ENCODE data around the gene SAMHD1.
A peak's percentile ranks its signal among the peaks of the same experiment; 100 is the strongest.
"Not testable (repeated sequence)": the region's sequence is repeated elsewhere in the genome, so short reads cannot be mapped to it uniquely, and the experiment has no call there.

SAMHD1 gene

DNA sequence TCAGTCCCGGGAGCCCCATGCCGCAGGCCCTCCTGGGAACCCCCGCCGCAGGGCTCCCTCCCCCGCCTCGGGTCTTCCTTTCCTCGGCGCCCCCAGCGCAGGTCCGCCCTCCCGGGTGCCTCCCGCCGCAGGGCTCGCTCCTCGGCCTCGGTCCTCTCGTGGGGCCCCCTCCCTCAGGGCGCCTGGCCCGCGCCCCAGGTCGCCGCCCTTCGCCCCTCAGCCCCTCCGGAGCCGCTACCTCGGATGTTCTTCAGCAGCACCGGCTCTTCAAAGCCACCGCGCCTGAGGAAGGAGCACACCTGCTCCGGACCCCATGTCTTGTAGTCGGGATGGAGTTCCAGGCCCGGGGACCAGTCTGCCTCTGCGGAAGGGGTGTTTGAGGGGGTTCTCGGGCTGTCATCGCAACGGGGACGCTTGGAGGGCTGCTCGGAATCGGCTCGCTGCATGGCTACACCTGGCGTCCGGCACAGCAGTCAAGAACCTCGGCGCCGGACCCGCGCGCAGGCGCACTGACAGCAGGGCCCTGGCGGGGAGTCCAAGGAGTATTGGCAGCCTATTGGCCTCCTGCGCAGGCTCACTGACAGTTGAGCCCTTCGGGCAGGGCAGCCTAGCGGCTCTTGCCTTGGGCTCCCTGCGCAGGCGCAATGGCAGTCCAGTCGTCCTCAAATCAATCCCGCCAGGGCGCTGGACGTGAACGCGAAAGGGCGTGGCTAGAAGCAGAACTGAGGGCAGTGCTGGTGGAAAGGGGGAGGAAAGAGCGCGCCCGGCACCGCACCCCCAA lies at the start of gene SAMHD1:
SAMHD1 (minus strand) TSS at position 511 of the 781 bp plus-strand sequence; CDS start at position 446, 65 bp downstream.
- DNase-seq = peak; percentile 22 to 71

DNA sequence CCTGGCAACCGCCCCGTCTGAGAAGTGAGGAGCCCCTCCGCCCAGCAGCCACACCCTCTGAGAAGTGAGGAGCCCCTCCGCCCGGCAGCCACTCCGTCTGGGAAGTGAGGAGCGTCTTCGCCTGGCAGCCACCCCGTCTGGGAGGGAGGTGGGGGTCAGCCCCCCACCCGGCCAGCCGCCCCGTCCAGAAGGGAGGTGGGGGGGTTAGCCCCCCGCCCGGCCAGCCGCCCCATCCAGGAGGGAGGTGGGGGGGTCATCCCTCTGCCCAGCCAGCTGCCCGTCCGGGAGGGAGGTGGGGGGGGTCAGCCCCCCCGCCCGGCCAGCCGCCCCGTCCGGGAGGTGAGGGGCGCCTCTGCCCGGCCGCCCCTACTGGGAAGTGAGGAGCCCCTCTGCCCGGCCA lies 48.7 kb upstream of the SAMHD1 start:
- not testable (repeated sequence) for DNase-seq

DNA sequence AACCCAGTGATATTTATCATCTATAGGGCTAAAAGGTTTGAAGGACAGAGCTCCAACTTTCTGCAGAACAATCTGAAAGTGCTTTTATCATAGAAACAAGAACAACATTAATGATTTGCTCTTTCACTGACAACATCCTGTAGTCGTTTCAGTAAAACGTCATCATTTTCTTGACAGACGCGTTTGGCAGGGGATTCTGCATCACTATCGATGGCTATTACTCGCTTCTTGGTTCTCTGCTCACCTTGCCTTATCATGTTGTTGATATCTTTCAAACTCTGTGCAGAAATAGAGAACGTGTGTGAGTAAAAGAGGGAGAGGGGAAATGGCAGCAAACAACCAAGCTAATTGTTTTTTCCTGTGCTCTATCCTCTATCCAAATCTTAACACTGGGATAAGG lies 47.1 kb upstream of the SAMHD1 start:
- DNase-seq = no peak

DNA sequence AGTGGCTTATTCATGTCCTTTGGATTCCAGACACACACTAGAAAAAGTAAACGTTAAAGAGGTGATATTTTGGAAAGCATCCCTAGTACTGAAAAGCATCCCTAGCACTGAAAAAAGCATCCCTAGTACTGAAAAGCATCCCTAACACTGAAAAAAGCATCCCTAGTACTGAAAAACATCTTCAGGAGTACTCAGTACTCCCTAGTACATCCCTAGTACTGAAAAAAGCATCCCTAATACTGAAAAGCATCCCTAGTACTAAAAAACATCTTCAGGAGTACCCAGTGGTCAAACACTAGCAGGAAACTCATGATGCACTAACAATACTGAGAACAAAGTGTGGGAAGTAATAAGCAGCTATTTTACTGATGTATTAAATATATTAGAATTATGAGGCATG lies 45.6 kb upstream of the SAMHD1 start:
- no peak for DNase-seq

DNA sequence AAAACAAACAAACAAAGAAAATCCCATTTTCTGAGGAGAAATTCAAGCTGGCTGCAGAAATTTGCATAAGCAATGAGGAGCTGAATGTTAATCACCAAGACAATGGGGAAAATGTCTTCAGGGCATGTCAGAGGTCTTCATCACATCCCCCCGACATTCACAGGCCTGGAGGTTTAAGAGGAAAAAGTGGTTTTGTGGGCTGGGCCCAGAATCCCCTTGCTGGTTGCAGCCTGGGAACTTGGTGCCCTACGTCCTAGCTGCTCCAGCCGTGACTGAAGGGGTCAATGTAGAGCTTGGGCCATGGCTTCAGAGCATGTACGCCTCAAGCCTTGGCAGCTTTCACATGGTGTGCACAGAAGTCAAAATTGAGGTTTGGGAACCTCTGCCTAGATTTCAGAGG lies 42.7 kb upstream of the SAMHD1 start:
- not testable (repeated sequence) for DNase-seq

DNA sequence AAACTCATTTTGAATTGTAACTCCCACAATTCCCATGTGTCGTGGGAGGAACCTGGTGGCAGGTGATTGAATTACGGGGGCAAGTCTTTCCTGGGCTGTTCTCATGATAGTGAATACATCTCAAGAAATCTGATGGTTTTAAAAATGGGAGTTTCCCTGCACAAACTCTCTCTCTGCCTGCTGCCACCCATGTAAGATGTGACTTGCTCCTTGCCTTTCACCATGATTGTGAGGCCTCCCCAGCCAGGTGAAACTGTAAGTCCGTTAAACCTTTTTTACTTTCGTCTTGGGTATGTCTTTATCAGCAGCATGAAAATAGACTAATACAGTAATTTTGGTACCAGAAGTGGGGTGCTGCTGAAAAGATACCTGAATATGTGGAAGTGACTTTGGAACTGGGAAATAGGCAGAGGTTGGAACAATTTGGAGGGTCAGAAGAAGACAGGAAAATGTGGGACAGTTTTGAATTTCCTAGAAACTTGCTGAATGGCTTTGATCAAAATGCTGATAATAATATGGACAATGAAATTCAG lies 41.4 kb upstream of the SAMHD1 start:
- DNase-seq = no peak

DNA sequence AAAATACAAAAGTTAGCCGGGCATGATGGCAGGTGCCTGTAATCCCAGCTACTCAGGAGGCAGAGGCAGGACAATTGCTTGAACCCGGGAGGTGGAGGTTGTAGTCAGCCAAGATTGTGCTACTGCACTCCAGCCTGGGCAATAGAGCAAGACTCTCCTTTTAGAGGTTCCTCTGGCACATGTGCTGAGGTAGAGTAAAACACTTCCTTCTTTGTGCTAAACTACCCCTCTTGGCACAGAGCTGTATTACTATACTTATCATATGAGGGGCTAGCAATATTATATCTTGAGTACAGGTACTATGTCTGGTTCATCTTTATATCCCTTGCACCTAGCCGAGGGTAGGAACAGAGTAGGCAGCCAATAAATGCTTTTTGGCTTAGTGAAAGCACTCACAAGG lies 40.2 kb upstream of the SAMHD1 start:
- no peak for DNase-seq

DNA sequence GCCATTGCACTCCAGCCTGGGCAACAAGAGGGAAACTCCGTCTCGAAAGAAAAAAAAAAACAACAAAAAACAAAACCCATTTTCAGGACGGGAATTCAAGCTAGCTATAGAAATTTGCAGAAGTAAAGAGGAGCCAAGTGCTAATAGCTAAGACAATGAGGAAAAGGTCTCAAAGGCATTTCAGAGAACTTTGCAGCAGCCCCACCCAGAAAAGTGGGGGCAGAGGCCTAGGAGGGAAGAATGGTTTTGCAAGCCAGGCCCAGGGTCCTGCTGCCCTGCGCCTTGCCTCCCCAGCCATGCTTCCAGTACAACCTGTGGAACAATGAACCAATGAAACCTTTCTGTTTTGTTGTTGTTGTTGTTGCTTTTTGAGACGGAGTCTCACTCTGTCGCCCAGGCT lies 38.3 kb upstream of the SAMHD1 start:
- no peak for DNase-seq

DNA sequence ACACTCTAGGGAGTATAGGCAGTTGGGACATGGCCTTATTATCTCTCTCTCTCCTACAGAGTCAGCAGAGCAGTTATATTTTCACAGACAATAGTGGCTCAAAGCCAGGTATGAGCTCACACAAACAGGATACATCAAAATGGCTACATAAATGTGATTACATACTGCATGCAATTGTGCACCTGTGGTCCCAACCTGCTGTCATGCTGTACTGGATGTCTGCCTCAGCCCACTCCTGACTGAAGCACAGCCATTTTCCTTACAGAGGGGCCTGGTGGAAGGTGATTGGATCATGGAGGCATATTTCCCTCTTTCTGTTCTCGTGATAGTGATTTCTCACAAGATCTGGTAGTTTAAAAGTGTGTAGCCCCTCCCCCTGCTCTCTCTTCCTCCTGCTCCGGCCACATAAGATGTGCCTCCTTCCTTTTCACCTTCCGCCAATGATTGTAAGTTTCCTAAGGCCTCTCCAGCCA lies 37.0 kb upstream of the SAMHD1 start:
- no peak for DNase-seq

DNA sequence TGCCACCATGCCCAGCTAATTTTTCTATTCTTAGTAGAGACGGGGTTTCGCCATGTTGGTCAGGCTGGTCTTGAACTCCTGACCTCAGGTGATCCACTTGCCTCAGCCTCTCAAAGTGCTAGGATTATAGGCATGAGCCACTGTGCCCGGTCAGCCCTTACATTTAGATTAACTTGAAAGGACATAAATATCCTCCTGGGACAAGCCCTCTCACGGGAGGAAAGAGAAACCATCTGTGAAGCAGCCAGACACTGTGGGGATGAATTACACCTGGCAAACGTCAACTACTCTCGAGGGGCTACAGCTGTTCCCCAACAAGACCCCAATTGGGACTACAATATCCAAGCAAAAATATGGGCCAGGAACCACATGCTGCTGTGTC lies 32.7 kb upstream of the SAMHD1 start:
- no peak for DNase-seq

DNA sequence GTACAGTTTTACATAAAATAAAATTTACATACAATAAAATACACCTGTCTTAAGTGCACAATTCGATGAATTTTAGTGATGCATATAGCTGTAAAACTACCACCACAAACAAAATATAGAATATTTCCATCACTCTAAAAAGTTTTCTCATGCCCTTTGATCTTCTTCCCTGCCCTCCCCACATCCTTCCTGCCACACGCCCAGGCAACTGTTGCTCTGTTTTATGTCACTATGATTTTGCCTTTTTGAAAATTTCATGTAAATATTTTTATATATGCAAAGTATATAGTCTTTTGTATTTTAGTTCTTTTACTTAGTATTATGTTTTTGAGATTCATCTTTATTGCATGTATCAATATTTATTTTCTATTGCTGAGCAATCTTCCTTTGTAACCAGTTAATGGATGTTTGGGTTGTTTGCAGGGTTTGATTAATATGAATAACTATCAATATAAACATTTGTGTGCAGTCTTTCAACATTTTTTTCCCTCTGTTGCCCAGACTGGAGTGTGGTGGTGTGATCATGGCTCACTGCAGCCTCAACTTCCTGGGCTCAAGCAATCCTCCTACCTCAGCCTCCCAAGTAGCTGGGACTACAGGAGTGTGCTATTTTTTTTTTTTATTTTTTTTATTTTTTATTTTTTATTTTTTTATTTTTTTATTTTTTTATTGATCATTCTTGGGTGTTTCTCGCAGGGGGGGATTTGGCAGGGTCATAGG lies 23.8 kb upstream of the SAMHD1 start:
- peak in 1 of 2 donors; percentile 16 for DNase-seq

DNA sequence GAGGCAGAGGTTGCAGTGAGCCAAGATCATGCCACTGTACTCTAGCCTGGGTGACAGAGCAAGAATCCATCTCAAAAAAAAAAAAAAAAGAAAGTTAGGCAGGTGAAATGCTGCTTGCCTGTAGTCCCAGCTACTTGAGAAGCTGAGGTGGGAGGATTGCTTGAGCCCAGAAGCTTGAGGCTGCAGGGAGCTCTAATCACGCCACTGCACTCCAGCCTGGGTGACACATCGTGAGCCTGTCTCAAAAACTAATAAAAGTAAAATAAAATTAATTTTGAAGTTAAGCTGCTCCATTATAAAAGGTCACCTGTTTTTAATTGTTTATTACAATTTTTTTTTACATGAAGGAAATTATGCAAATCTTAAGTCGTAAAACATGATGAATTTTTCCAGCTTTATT lies 23.2 kb upstream of the SAMHD1 start:
- DNase-seq = no peak

DNA sequence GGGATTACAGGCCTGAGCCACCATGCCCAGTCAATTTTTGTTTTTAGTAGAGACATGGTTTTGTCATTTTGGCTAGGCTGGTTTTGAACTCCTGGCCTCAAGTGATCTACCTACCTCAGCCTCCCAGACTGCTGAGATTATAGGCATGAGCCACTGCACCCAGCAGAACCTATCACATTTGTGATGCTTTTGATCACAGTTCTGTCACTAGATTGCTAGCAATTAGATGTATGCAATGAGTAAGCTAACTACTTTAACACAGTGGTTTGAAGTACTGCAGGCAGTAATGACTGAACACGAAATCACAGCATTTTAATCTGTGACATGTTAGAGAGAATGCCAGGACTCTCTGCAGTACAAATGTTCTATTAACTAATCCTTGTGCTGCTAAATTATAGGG lies 19.6 kb upstream of the SAMHD1 start:
- DNase-seq = no peak

DNA sequence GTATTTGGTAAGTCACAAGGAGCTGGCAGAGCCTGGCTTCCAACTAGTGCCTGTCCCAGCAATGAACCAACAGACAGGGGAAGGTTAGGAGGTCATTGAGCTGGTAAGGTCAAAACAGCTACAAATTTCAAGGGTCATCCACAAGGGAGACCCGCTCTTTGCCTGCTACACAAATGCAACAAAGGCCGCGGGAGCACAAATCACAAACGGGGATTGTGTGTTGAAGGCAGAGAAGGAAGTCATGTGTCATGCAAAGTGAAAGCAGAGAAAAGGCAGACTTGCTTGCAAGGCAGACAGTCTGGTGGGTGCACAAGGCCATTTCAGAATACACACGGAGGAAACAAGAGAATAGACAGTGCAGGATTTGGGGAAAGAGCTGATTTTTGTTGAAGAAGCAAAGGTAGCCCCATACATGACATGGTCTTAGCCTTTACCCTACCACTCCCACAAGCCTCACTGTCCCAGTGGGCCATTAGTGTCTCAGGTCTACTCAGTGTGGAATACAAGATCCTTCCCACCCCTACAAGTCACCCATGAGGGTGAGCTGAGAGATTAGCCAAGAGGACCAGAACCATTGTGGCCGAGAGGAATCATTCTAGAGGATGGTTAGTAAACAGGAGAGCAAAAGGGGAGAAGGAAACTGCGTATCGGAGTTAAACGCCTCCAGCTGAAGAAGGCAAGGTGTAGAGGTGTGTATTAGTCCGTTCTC lies 18.1 kb upstream of the SAMHD1 start:
- DNase-seq = no peak

DNA sequence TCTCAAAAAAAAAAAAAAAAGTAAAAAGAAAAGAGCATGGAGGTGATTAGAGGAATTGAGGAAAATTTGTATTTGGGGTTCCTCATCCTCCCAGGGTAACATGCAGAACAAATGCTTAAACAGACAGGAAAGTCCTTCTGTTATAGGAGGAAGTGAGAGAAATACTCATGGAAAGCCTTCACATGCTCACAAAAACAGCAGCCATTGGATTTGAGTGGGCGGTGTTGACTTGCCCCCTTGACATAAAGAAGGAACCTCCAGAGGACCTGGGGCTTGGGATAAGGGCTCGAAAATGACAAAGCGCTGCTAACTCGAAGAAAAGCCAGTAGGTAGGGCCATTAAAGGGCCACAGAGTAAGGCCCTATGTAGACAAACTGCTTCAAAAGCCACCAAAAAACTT lies 17.5 kb upstream of the SAMHD1 start:
- no peak for DNase-seq

DNA sequence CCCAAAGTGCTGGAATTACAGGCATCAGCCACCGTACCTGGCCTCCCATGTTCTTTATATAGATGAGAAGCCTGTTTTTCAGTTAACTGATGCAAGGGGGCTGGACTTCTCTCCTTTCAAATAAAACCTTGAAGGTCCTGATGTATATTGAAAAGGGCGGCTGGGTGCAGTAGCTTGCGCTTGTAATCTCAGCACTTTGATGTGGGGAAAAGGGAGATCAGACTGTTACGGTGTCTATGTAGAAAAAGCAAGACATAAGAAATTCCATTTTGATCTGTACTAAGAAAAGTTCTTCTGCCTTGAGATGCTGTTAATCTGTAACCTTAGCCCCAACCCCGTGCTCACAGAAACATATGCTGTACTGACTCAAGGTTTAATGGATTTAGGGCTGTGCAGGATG lies 16.1 kb upstream of the SAMHD1 start:
- no peak for DNase-seq

DNA sequence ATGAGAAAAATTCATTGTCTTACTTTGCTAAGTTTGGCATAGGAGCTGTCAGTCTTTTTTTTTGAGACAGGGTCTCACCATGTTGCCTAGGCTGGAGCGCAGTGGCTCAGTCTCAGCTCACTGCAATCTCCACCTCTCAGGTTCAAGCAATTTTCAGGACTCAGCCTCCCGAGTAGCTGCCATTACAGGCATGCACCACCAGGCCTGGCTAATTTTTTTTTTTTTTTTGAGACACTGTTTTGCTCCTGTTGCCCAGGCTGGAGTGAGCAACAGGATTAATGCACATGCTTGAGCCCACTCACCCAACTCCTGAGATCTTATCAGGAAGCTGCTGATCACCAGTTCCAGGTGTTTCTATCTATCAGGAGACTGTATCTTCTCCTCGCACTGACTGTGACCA lies 15.5 kb upstream of the SAMHD1 start:
- not testable (repeated sequence) for DNase-seq

DNA sequence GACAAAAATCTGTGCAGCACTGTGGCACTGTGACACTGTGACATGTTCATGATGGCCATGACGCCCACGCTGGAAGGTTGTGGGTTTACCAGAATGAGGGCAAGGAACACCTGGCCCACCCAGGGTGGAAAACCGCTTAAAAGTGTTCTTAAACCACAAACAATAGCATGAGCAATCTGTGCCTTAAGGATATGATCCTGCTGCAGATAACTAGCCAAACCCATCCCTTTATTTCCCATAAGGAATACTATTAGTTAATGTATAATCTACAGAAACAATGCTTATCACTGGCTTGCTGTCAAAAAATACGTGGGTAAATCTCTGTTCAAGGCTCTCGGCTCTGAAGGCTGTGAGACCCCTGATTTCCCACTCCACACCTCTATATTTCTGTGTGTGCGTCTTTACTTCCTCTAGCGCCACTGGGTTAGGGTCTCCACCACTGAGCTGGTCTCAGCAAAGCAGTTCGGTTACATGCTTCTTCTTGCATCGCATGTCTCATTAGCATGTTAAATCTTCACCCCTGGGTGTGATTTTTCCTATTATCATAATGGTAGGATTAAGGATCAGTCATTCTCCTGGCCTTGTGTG lies 10.9 kb upstream of the SAMHD1 start:
- not testable (repeated sequence) for DNase-seq

DNA sequence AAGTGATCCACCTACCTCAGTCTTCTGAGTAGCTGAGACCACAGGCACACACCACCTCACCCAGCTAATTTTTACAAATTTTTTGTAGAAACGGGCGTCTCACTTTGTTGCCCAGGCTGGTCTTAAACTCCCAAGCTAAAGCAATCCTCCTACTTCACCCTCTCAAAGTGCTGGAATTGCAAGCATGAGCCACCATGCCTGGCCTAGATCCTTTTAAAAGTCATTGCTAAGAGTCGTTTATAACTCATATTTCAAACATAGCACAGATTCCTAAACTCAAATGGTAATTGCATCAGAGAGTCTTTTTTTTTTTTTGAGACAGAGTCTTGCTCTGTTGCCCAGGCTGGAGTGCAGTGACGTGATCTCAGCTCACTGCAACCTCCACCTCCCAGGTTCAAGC lies 7.7 kb upstream of the SAMHD1 start:
- DNase-seq = no peak

DNA sequence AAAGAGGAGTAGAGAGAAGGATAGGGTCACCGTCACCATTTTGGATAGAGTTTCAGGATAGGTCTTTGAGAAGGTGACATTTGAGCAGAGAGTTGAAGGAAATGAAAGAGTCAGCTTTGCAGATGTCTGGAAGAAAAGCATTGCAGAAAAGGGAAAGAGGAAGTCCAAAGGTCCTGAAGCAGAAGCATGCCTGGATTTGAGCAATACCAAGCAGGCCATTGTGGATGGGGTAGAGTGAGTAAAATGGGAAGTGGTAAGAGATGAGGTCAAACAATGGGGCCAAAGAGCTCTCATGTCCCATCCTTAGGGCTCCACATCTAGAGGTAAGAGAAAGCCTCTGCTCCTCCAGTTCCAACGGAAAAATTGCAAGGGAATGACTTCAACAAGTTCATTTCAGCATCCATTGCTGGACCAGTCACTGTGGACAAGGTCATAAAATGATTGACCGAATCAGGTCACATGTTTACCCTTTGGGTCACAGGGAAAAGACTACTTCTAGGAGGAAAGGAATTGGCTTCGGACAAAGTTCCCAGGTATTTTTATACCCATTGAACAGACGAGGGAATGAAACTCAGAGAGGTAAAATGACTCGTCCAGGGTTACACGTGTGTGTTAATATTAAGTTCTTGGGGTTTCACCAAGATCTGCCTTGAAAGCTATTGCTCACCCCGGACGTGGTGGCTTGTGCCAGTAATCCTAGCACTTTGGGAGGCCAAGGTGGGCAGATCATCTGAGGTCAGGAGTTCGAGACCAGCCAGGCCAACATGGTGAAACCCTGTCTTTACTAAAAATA lies 6.6 kb upstream of the SAMHD1 start:
- peak; percentile 12 to 53 for DNase-seq

DNA sequence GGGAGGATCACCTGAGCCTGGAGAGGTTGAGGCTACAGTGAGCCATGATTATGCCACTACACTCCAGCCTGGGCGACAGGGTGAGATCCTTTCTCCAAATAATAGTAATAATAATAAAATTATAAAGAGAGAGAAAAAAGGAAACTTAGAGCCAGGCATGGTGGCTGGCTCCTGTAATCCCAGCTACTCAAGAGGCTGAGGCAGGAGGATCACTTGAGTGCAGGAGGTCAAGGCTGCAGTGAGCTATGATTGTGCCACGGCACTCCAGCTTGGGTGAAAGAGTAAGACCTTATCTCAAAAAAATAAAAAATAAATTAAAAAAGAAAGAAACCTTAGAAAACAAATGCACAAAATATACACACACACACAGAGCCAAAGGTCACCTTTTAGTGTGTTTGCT lies 5.2 kb upstream of the SAMHD1 start:
- DNase-seq = no peak

DNA sequence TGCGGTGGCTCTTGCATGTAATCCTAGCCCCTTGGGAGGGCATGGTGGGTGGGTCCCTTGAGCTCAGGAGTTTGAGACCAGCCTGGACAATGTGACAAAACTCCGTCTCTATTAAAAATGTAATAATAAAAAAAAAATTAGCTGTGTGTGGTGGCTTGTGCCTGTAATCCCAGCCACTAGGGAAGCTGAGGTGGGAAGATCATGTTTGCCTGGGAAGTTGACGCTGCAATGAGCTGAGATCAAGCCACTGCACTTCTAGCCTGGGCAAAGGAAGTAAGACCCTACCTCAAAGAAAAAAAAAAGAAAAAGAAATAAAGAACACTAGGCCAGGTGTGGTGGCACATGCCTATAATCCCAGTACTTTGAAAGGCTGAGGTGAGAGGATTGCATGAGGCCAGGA lies 4.5 kb upstream of the SAMHD1 start:
- no peak for DNase-seq
